ENCODE results near the gene AKR1D1. TPM values are rescaled to one million over a fixed set of nuclear protein-coding genes. Genes with fewer than 3 reads are reported as not detected.

Gene AKR1D1
- total RNA-seq, 2 experiments from 2014 or later, result not detected

DNA sequence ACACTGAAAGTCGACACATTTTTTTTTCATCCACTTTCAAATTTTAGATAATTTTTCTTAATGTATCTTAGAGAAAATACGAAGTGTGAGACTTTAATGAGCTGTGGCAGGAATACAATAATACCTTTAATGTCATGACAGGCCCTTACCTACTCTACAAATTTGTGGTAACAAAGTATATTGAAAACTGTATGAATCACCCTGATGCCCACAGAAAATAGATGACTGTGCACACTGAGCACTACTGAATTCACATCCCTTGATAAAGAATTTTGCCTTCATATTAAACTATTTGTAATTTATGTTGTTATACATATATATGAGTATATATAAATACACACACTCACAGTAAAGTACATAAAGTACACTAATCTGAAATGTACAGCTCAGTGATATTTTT is 51.7 kb downstream of the AKR1D1 start:
- intact Hi-C loops (cut with micrococcal nuclease; ENCODE audit: unreplicated experiment), result no loop called here

DNA sequence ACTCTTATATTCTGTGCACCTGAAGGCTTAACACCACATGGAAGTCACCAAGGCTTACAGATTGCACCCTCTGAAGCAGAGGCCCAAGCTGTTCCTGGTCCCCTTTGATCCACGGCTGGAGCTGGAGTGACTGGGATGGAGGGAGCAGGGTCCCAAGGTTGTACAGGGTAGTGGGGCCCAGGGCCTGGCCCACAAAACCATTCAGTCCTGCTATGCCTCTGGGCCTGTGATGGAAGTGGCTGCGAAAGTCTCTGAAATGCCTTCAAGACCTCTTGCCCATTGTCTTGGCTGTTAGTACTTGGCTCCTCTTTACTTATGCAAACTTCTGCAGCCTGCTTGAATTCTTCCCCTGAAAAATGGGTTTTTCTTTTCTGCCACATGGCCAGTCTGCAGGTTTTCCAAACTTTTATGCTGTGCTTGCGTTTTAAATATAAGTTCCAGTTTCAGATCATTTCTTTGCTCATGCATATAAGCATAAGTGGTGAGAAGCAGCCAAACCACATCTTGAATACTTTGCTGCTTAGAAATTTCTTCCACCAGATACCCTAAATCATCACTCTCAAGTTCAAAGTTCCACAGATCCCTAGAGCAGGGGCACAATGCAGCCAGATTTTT is 53.4 kb downstream of the AKR1D1 start:
- no peak for DNase-seq (ENCODE audit: low spot score)
- no TSS peak for BruUV-seq (replicated peaks)
- Histone ChIP-seq H3K36me3 (ENCODE audit: insufficient read depth, low read length) (no peaks in the 10 kb centered on the region), H3K4me2 (ENCODE audit: low read length) (no peak overlapping the region), H3K79me2 (ENCODE audit: insufficient read depth, low read depth, low read length) (no peaks in the 10 kb centered on the region), H2AFZ (ENCODE audit: low read length) (no peak overlapping the region), H3K4me3 (ENCODE audit: low read depth, low read length, poor library complexity, severe bottlenecking) (no peak overlapping the region), H3K27ac (ENCODE audit: low read depth, low read length, poor library complexity, severe bottlenecking) (no peak overlapping the region), H4K20me1 (ENCODE audit: insufficient read depth, low read length) (no peaks in the 10 kb centered on the region), H3K4me1 (ENCODE audit: insufficient read depth, low read length, poor library complexity, severe bottlenecking) (no peaks in the 10 kb centered on the region), H3K9me2 (ENCODE audit: insufficient read depth, low read length) (no peaks in the 10 kb centered on the region), H3K9me3 (ENCODE audit: low read length) (no peaks in the 10 kb centered on the region)
- TF ChIP-seq, protein P1, sequence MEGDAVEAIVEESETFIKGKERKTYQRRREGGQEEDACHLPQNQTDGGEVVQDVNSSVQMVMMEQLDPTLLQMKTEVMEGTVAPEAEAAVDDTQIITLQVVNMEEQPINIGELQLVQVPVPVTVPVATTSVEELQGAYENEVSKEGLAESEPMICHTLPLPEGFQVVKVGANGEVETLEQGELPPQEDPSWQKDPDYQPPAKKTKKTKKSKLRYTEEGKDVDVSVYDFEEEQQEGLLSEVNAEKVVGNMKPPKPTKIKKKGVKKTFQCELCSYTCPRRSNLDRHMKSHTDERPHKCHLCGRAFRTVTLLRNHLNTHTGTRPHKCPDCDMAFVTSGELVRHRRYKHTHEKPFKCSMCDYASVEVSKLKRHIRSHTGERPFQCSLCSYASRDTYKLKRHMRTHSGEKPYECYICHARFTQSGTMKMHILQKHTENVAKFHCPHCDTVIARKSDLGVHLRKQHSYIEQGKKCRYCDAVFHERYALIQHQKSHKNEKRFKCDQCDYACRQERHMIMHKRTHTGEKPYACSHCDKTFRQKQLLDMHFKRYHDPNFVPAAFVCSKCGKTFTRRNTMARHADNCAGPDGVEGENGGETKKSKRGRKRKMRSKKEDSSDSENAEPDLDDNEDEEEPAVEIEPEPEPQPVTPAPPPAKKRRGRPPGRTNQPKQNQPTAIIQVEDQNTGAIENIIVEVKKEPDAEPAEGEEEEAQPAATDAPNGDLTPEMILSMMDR (conservative IDR thresholded peaks at IDR 0.05; ENCODE audit: low read length), result no peak
- no peak for TF ChIP-seq EZH2phosphoT487 (IDR thresholded peaks at IDR 0.05; ENCODE audit: borderline replicate concordance, low read depth, low read length)
- ChIA-PET CTCF (ENCODE audit: unreplicated experiment) (no interaction called here), POLR2A (no interaction called here)
- intact Hi-C loops (cut with micrococcal nuclease; ENCODE audit: unreplicated experiment), result no loop called here

More for the DNA sequence above, 51.7 kb downstream of the AKR1D1 start:
- Histone ChIP-seq H3K4me1 (ENCODE audit: insufficient read depth, low read length, poor library complexity, severe bottlenecking) (no peaks in the 10 kb centered on the region), H3K36me3 (ENCODE audit: insufficient read depth, low read length) (no peaks in the 10 kb centered on the region), H2AFZ (ENCODE audit: low read length) (no peak overlapping the region), H3K9me3 (ENCODE audit: low read length) (no peaks in the 10 kb centered on the region), H3K79me2 (ENCODE audit: insufficient read depth, low read depth, low read length) (no peaks in the 10 kb centered on the region), H3K9me2 (ENCODE audit: insufficient read depth, low read length) (no peaks in the 10 kb centered on the region), H3K4me3 (ENCODE audit: low read depth, low read length, poor library complexity, severe bottlenecking) (no peak overlapping the region), H3K27ac (ENCODE audit: low read depth, low read length, poor library complexity, severe bottlenecking) (no peak overlapping the region), H4K20me1 (ENCODE audit: insufficient read depth, low read length) (no peaks in the 10 kb centered on the region), H3K4me2 (ENCODE audit: low read length) (no peak overlapping the region)
- no peak for TF ChIP-seq EZH2phosphoT487 (IDR thresholded peaks at IDR 0.05; ENCODE audit: borderline replicate concordance, low read depth, low read length)
- TF ChIP-seq, protein P1 (conservative IDR thresholded peaks at IDR 0.05; ENCODE audit: low read length), result no peak
- ChIA-PET POLR2A (no interaction called here), CTCF (ENCODE audit: unreplicated experiment) (no interaction called here)
- no TSS peak for BruUV-seq (replicated peaks)
- DNase-seq (ENCODE audit: low spot score), result no peak

DNA sequence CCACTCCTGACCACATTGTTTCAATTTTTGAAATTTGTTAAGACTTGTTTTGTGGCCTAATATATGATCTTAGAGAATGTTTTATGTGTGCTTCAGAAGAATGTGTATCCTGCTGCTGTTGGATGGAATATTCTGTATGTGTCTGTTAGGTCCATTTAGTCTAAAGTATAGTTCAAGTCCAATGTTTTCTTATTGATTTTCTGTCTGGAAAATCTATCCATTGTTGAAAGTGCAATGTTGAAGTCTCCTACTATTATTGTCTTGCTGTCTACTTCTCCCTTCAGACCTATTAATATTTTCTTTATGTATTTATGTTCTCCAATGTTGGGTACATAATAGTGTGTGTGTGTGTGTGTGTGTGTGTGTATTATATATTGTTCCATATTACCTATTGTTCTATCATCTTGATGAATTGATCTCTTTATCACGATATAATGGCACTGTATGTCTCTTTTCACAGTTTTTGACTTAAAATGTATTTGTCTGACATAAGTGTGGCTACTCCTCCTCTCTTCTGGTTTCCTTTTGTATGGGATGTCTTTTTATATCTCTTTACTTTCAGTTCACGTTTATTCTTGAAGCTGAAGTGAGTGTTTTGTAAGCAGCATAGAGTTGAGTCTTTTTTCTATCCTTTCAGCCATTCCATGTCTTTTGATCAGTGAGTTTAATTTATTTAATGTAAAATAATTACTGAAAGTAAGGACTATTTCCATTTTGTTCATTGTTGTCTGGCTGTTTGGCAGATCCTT is 61.3 kb downstream of the AKR1D1 start:
- H4K20me1 ChIP-seq (ENCODE audit: insufficient read depth, low read length), result no peaks in the 10 kb centered on the region
- POLR2A ChIA-PET, result no interaction called here
- no peak overlapping the region for H3K4me3 ChIP-seq (ENCODE audit: low read depth, low read length, poor library complexity, severe bottlenecking)
- TF ChIP-seq EZH2phosphoT487 (IDR thresholded peaks at IDR 0.05; ENCODE audit: borderline replicate concordance, low read depth, low read length), result no peak
- no peaks in the 10 kb centered on the region for H3K9me2 ChIP-seq (ENCODE audit: insufficient read depth, low read length)
- no peaks in the 10 kb centered on the region for H3K79me2 ChIP-seq (ENCODE audit: insufficient read depth, low read depth, low read length)
- H3K4me1 ChIP-seq (ENCODE audit: insufficient read depth, low read length, poor library complexity, severe bottlenecking), result no peaks in the 10 kb centered on the region
- no peak overlapping the region for H2AFZ ChIP-seq (ENCODE audit: low read length)
- intact Hi-C loops (cut with micrococcal nuclease; ENCODE audit: unreplicated experiment), result no loop called here
- H3K27ac ChIP-seq (ENCODE audit: low read depth, low read length, poor library complexity, severe bottlenecking), result no peak overlapping the region
- BruUV-seq (replicated peaks), result no TSS peak
- no peaks in the 10 kb centered on the region for H3K36me3 ChIP-seq (ENCODE audit: insufficient read depth, low read length)
- no peak overlapping the region for H3K4me2 ChIP-seq (ENCODE audit: low read length)
- no peak for DNase-seq (ENCODE audit: low spot score)
- CTCF ChIA-PET (ENCODE audit: unreplicated experiment), result no interaction called here
- H3K9me3 ChIP-seq (ENCODE audit: low read length), result no peaks in the 10 kb centered on the region
